ENCODE data around the gene YAE1. TPM values are rescaled to one million over a fixed set of nuclear protein-coding genes. Genes with fewer than 3 reads are reported as not detected.

Gene YAE1
- total RNA-seq (ENCODE audit: unreplicated experiment): 43.6 TPM
- long read RNA-seq, transcript YAE1-201 (3 exons, 899 nt): major isoform, 22 of 27 reads
- long read RNA-seq, partial matches to known transcripts: 0 of 27 reads
- long read RNA-seq, other reads (novel, unspliced or antisense): 5 of 27 reads

GRCh38 chr7:39566023-39566921 is at the start of gene YAE1:
Gene YAE1 (plus strand): TSS chr7:39566404. CDS start chr7:39566419, 15 bp downstream.
- H3K36me3 Mint-ChIP-seq (ENCODE audit: unreplicated experiment): no peaks in the 10 kb centered on the region
- peak; percentile 93 for DNase-seq
- TF ChIP-seq, protein P1, sequence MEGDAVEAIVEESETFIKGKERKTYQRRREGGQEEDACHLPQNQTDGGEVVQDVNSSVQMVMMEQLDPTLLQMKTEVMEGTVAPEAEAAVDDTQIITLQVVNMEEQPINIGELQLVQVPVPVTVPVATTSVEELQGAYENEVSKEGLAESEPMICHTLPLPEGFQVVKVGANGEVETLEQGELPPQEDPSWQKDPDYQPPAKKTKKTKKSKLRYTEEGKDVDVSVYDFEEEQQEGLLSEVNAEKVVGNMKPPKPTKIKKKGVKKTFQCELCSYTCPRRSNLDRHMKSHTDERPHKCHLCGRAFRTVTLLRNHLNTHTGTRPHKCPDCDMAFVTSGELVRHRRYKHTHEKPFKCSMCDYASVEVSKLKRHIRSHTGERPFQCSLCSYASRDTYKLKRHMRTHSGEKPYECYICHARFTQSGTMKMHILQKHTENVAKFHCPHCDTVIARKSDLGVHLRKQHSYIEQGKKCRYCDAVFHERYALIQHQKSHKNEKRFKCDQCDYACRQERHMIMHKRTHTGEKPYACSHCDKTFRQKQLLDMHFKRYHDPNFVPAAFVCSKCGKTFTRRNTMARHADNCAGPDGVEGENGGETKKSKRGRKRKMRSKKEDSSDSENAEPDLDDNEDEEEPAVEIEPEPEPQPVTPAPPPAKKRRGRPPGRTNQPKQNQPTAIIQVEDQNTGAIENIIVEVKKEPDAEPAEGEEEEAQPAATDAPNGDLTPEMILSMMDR (IDR thresholded peaks at IDR 0.05; ENCODE audit: partially characterized antibody, unreplicated experiment): no peak
- H3K4me3 Mint-ChIP-seq (ENCODE audit: unreplicated experiment): peak within 1 kb of the TSS; percentile 100
- H3K9me3 Mint-ChIP-seq (ENCODE audit: unreplicated experiment): peaks cover 2% of the 10 kb centered on the region
- H3K27ac Mint-ChIP-seq (ENCODE audit: unreplicated experiment): peak within 1 kb of the TSS; percentile 100
- H3K4me1 Mint-ChIP-seq (ENCODE audit: low read depth, unreplicated experiment): peaks cover 9% of the 10 kb centered on the region
- peaks cover 2% of the 10 kb centered on the region for H3K27me3 Mint-ChIP-seq (ENCODE audit: unreplicated experiment)

DNA sequence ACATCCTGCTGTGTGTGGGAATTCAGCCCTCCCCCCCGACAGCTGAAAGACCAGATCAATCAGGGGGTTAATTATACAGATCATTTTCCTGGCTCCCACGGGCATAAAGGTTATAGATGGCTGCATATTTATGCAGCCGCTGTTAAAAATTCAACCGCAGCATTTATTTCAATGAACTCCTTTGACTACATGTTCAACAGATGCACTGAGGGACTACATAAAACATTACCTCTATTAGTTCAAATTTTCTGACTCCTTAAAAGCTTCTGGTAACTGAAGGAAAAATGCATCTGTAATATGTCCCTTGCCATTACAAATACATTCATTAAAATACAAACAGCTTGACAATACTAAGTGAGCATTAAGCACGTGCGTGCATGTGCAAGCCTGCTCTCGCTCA is 49.7 kb upstream of the YAE1 start:
- Mint-ChIP-seq H3K36me3 (ENCODE audit: unreplicated experiment) (no peaks in the 10 kb centered on the region), H3K9me3 (ENCODE audit: unreplicated experiment) (peaks cover 2% of the 10 kb centered on the region), H3K4me1 (ENCODE audit: low read depth, unreplicated experiment) (peaks cover 11% of the 10 kb centered on the region), H3K4me3 (ENCODE audit: unreplicated experiment) (no peak overlapping the region), H3K27ac (ENCODE audit: unreplicated experiment) (no peak overlapping the region), H3K27me3 (ENCODE audit: unreplicated experiment) (peaks cover 2% of the 10 kb centered on the region)
- TF ChIP-seq, protein P1 (IDR thresholded peaks at IDR 0.05; ENCODE audit: partially characterized antibody, unreplicated experiment): no peak
- DNase-seq: no peak

DNA sequence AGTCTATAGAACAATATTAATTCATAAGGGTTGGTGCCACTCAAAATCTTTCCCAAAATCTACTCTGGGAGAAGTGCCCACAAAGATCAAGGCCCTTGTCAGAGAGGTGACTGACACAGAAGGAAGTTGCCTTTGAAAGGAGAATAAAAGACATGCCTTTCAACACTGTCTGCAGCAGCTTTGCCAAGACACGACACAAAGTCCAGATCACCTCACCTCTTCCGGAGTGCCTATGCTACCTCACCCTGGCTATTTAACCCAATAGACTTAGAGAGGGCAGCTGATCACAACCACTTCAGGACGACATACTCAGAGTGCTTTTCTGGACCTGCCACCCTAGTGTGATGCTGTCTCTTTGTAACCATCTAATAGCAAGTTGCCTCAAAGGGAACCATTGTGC is 49.0 kb upstream of the YAE1 start:
- Mint-ChIP-seq H3K9me3 (ENCODE audit: unreplicated experiment) (peaks cover 2% of the 10 kb centered on the region), H3K4me3 (ENCODE audit: unreplicated experiment) (no peak overlapping the region), H3K27me3 (ENCODE audit: unreplicated experiment) (peaks cover 2% of the 10 kb centered on the region), H3K27ac (ENCODE audit: unreplicated experiment) (no peak overlapping the region), H3K4me1 (ENCODE audit: low read depth, unreplicated experiment) (peaks cover 11% of the 10 kb centered on the region), H3K36me3 (ENCODE audit: unreplicated experiment) (no peaks in the 10 kb centered on the region)
- DNase-seq: no peak
- TF ChIP-seq, protein P1 (IDR thresholded peaks at IDR 0.05; ENCODE audit: partially characterized antibody, unreplicated experiment): no peak

GRCh38 chr7:39525926-39526325 is 40.3 kb upstream of the YAE1 start:
- Mint-ChIP-seq H3K36me3 (ENCODE audit: unreplicated experiment) (no peaks in the 10 kb centered on the region), H3K9me3 (ENCODE audit: unreplicated experiment) (no peaks in the 10 kb centered on the region), H3K4me3 (ENCODE audit: unreplicated experiment) (no peak overlapping the region), H3K27me3 (ENCODE audit: unreplicated experiment) (no peaks in the 10 kb centered on the region), H3K27ac (ENCODE audit: unreplicated experiment) (no peak overlapping the region), H3K4me1 (ENCODE audit: low read depth, unreplicated experiment) (no peaks in the 10 kb centered on the region)
- no peak for DNase-seq
- TF ChIP-seq, protein P1 (IDR thresholded peaks at IDR 0.05; ENCODE audit: partially characterized antibody, unreplicated experiment): no peak

- Mint-ChIP-seq H3K27me3 (ENCODE audit: unreplicated experiment) (no peaks in the 10 kb centered on the region), H3K9me3 (ENCODE audit: unreplicated experiment) (no peaks in the 10 kb centered on the region), H3K4me3 (ENCODE audit: unreplicated experiment) (no peak overlapping the region), H3K36me3 (ENCODE audit: unreplicated experiment) (no peaks in the 10 kb centered on the region), H3K4me1 (ENCODE audit: low read depth, unreplicated experiment) (no peaks in the 10 kb centered on the region), H3K27ac (ENCODE audit: unreplicated experiment) (no peak overlapping the region)
- no peak for DNase-seq
- TF ChIP-seq, protein P1 (IDR thresholded peaks at IDR 0.05; ENCODE audit: partially characterized antibody, unreplicated experiment): no peak
Measured at GRCh38 chr7:39526666-39527065, 39.5 kb upstream of the YAE1 start.
